HG03280 (cell line): ENCODE data around the gene FLOT1.

Experiments
- ATAC-seq: cut with Tn5 transposase; IDR thresholded peaks from one replicate; pipeline ENCODE4 v1.9.1; 2021; ENCODE audit warnings: mild to moderate bottlenecking, moderate library complexity; ENCODE audit not compliant: unreplicated experiment

The FLOT1 gene

DNA sequence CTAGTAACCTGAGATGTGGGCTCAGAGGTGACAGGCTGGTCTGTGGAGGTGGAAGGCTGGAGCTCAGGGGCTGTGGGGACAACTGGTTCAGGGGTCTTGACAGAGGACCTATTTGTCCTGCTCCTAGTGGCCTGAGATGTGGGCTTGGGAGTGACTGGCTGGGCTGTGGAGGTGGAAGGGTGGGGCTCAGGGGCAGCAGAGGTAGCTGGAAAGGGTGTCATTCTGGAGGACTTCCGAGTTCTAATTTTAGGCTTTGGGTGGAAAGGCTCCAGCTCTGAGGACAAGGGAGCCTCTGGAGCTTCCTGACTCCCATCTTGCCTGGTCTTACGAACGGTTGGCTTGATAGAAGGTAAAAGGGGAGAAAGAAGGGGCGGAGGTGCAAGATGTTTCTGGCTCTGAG lies 36.9 kb downstream of the FLOT1 start:
- no peak for ATAC-seq

DNA sequence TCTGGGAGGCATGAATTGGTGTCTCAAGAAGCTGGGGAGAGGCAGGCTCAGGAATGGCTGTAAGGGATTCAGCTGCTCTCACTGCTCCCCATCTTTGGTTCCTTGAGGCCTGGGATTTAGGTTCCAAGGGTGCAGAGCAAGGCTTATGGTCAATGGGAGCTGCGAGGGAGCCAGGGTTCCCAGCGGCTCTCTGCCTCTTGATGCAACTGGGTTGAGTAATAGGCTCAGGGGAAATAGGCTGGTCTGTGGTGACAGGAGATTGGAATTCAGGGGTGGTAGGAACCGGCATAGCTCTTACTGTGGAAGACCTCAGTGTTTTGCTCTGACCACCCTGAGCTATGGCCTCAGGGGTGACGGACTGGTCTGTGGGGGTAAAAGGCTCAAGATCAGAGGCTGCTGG lies 38.7 kb downstream of the FLOT1 start:
- ATAC-seq = no peak

DNA sequence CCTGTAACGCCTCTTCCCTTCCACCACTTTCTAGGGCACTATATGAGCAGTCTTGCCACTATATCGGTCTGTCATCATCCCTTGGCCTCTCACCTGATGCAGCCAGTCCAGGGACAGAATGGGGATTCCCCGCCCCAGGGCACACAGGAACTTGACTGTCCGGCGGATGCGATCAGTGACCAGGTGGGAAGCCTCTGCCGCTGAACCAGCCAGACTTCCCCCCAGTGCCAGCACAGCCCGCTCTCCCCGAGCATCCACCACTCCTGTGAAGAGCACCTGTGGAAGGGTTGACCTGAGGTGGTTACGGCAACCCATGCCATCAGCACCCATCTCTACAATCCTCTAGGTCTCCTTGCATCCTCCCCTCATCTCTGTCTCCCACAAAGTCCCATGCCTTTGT lies 39.5 kb downstream of the FLOT1 start:
- ATAC-seq = no peak

DNA sequence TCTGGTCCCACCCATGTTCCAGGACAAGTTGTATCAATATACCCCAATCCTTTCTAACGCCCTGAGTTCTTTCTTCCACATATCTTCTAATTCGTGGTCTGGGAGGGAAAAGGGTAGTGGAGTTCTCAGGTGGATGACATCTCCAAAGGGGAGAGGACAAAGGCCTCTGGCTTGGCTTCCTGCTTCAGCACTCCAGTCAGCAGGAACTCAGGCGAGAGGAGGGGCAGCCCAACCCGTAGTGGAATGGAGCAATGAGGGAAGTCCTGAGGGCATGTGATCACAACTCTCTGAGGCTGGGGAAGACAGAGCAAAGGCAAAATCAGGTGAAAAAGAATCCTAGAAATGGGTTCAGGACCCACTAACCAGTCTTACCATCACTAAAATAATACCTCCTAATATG lies 42.1 kb downstream of the FLOT1 start:
- no peak for ATAC-seq

DNA sequence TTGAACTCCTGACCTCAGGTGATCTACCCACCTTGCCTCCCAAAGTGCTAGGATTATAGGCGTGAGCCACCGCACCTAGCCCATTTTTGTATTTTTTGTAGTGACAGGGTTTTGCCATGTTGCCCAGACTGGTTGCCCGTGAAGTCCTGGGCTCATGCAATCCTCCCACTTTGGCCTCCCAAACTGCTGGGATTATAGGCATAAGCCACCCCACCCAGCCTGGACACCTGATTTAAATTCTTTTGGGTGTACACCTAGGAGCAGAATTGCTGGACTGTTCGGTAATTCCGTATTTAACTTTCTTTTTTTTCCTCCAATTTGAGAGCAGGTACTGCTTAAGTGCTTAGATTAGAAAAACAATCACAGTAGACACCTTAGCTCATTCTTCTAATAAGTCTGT lies 46.1 kb downstream of the FLOT1 start:
- no peak for ATAC-seq

DNA sequence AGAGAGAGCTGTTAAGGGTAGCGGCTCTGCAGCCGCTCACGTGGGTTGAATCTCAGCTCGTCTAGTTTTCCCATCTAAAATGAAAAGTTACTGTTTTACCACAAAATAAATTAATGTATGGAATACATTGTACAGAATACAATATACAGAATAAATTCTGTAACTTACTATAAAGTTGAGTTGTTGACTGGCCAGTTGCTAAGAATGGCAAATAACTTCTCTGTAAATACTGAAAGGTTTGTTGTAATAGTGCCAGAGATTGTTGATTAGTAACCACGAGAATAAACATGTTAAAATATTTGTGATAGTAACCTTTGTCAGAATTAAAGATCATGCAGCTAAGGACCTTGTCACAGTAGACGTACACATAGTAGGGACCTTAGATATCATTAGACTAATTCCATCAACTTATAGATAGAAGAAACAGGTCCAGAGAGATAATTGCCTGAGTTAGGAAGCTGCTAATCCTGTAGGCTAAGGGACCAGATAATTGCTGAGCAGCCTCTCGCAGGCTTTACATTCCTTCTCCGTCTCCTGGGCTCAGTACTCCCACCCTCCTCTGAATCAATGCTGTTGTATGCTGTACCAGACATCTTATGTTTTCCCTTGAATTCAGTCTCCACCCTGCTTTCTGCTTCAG lies 51.2 kb downstream of the FLOT1 start:
- ATAC-seq = no peak

DNA sequence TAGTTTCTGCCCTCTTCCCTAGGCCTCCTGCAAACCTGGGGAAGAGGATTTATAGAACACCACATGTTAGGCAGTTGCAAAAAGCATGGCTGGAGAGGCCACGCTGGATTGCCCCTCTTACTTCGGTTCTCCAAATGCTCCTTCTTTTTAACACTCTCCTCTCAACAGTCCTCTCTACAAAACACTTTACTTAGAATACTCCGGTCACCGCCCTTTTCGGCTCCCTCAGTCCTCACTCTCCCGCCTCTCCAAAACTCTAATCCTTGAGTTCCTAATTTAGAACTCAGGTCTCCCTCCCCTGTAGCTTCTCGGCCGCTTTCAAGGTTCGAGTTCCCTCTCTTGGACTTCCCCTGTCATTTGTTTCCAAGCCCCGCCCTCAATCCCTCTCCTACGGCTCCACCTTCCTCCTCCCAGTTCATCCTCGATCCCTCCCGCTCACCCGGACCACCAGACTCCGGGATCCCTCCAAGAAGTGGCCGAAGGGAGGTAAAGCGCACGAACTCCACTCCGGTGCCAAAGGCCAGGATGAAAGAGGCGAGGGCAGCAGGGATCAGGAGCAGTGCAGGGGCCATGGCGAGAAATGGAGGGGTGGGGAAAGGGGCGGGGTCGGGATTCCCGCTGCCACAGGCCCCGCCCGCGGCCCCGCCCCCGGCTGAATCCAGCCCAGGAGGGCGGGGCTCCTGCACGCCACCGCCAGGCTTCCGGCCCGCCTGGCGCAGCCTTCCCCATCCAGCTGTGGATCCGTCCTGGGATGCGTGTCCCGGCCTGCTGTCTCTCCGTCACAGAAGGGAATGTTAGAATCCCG lies 51.9 kb downstream of the FLOT1 start, which contains the start of gene NRM:
TSS of gene NRM (minus strand) at position 582 of the 805 bp plus-strand sequence. CDS start at position 572, 10 bp downstream.
- peak; percentile 45 for ATAC-seq

DNA sequence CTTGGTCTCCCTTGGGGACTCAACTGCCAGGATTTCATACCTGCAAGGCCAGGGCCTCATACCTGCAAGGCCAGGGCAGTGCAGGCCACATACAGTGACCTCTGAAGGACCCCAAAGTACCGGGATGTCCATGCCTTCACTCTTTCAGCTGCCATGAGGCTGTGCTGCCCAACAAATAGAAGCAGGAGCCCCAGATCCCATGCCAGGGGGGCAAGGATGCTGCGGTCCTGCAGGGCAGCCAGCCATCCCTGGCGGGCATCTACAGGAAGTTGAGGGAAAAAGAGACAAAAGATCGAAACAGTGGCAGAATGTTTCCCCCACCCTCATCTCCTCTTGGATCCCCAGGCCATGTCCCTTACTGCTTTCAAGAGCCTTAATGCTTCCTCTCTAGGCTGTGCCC lies 52.5 kb downstream of the FLOT1 start:
- no peak for ATAC-seq

DNA sequence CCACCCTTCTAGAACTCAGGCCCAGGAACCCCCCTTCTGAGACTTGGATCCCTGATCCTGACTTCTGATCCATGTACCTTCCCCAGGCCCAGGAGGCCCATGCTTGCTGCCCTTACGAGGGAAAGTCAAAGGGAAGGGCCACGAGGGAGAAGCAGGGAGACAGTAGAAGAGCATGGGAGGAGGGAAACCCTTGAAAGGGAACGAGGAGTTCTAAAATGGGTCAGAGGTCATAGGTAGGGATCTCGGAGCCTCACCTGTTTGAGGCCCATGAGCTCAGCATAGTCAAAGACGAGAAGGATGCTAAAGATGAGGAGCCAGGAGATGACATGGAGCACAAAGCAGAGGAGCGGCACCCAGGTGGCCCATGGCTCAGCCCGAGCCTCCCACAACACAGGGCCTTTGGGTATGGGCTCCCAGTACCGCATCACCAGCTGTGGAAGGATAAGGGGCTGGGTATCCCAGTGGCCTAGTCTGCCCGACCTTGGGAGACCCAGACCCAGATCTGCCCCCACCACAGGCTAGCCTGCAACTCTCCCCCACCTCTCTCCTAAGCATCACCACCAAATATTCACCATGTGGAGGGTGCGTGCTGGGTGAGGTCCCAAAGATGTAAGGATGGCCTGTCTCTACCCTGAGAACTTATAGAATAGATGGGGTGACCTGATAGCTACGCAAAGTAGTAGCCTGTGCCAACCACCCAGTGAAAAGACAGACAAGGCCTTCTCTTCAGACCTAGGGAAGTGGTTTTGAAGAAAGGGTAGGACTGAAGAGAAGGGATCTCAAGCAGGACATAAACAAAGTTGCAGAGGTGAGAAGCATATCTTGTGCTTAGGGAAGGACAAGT lies 53.2 kb downstream of the FLOT1 start:
- ATAC-seq = no peak

DNA sequence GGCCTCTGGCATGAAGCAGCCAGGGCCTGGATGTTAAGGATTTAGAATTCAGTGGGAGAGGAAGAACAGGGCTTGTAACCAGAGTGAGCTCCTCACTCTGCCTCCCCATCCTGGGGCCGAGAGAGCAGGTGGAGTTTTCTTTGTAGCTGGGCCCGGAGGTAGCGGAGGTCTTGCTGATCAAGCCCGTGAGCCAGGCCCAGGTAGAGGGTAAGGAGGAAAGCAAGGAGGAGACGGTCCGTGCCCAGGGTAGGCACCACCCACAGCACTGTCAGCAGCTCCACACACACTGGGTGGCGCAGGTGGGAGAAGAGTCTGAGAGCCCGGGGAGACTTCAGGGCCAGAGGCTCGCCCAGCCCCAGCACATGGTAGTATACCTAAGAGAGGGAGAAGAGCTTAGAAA lies 53.9 kb downstream of the FLOT1 start:
- ATAC-seq = no peak

DNA sequence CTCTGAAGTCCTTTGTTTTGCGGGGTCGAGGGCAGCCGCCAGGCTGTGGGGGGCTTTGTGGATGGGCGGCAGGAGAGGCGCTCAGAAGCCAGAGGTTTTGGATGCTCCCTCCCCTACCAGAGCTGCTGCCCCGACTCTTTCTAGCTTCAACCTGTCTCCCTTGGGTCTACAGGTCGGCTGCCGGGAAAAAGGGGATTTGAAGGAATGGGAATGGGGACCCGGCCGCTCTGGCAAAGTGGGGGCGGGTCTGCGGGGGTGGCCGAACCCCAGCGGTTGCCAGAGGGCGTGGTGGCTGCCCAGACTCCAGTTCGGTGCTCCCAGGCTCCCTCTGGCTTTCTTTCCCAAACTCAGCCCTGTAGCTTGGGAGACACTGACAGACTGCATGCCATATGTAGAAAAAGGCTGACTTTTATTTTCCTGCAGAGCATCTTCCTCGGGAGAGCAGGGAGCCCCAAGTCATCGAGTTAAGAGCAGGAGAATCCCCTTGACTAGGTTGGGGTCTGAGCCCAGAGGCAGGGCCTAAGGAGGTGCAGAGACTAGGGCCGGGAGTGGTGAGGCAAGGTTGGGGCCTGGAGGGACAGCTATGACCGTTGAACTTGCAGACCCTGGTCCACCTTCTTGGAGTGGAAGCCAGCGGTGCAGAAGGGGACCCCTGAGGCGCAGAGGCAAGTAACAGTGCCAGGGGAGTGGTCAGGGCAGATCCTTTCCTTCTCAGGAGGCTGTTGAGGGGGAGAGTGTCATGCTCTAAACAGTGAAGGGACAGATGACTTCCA lies 54.6 kb downstream of the FLOT1 start:
- ATAC-seq = no peak

DNA sequence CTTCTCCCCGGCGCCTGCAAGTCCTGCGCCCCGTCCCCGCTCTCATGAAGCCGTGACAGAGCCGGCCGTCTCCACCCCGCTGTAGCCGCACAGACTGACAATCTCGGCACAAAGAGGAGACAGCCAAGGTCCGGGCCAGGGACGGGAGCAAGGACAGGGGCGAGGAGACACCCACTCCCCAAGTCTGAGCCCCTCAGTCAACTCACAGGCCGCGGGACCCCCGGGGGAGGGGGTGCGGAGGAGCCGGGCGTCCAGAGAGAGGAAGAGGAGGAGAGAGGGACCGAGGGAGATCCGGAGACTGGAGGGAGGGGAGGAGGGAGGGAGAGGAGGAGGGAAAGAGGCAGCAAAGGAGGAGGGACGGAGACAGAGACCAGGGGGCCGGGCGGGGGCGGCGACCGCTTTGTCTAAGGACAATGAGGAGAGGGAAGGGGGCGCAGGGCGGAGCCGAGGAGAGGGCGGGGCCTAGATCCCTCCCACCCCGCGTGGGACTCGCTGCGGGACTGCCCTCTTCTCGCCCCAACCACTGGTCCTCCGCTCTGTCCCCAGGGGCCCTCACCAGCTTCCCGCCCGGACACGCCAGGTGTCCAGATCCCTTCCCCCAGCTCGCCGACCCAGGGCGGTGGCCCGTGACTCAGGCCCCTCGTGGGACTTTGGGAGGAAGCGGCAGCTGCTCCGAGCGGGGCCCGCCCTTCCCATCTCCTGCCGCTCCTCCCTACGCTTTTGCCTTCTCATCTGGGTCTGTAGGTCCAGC lies 55.4 kb downstream of the FLOT1 start:
- ATAC-seq = peak; percentile 39

DNA sequence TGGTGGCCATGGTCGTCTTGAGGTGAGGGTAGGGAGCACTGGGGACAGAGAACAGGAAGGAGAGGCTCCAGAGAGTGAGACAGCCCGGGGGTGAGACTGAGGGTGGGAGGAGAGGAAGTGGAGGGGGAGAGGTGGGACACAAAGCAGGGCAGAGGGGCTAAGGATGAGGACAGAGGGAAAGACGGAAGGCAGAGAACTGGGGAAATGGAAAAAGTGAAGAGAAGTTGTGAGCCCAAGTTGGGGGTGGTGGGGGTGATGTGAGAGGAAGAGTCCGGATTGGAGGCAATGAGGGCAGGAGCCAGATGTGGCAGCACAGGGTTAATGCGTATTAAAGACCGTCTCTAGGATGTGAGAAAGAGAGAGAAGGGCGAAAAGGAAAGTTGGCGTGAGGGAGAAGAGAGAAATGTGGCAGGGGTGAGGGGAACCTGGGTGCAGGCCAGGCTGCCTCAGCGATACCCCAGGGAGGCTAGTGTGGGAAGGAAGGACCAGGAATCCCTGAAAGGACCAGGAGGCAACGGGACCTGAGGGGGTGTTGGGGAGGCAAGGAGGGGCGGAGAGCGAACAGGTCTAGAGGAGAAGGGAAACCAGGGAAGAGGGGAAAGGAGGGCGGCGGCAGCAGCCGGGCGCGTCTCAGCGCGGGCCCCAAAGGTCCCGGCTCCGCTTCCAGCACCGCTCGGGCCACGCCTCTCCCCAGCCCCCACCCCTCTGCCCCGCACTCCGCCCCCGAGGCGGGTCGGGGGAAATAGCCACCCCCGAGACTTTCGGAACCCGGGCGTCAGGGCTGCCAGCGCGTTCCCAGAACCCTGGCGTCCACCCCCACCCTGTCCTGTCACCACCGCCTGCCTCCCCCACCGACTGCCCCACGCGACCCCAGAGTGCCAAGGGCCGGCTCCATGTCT lies 56.2 kb downstream of the FLOT1 start, which contains the start of gene PPP1R18:
TSS of gene PPP1R18 (minus strand) at position 637 of the 899 bp plus-strand sequence. CDS start at position 10, 627 bp downstream.
- peak; percentile 25 for ATAC-seq

DNA sequence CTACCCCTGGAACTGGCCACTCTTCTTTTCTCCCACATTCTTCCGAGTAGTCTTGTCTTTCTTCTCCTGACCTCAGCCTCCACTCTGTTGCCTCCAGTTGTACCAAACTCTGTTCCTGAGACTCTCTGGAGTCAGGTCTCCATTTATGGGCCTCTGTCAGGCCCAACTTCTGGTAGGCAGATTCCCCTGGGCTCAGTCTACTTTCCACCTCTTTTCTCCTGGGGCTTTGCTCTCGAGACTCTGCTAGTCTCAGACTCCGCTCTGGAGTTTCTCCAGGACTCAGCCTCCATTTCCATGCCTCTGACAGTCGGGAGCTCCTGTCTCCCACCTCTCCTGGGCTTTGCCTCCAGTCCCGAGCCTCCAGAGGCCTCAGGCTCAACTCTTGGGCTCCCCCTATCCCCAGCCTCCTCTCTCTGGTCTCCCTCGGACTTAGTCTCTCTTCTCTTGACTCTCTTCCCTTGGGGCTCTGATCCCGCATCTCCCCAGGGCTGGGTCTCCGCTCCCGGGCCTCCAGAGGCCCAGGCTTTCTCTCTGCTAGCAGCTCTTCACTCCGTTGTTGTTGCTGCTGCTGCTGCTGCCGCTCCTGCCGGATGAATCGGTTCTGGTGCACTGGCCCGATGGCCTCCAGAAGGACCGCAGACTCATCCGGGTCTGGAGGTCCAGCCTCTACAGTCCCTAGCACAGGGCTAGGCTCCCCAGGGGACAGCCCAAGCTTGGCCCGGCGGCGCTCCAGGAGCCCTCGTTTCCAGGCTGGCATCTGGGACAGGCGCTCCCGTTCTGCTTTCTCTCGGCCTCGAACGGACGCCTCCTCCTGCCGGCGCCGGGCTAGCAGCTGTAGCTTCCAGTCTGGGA lies 57.1 kb downstream of the FLOT1 start:
- ATAC-seq = no peak

DNA sequence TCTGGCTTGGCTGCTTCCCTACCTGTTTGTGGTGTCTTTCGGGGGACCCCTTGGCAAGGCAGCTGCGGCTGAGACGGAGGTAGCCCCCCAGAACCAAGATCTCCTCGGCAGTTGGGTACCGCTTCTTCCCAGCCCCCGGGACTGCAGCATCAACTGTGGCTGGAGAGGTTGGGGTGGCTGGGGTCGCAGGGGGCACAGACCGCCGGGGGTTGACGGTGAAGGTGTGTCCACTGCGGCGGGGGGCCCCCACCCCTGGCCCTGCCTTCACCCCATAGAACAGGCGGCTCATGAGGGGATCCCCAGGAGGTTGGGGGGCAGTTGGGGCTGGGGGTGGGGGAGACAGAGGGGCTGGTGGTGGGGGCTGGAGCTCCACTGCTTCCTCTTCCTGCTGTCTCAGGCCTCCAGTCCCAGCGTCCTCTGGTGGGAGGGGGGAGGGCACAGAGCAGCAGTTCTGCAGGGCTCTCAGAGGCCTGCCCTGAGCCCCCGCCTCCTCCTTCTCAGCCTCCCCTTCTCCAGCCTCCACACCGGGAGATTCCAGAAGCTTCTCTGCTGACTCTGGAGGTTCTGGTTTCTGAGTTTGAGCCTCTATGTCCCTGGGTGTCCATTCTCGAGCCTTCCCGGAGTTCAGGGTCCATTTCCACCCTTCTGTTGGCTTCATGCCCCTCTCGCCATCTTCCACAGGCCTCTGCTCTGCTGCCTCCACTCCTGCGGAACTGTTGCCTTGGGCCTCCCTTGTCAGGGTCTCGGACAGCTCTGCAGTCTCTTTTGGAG lies 57.9 kb downstream of the FLOT1 start:
- ATAC-seq = no peak

DNA sequence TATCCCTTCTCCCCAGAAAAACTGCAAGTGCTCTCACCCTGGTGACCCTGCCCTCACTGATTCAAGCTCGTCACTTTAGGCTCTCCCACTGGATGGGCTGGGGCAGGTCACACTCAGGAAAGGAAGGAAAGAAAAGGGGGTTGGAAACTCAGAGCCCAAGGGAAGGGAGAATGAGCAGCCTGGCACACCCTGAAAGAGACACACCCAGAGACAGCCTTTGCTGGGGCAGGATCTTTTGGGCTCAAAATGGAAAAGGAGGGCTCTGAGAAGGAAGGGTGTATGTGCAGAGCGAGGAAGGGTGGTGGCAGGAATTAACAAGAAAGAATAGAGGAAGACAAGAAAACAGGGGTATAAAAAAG lies 58.5 kb downstream of the FLOT1 start:
- no peak for ATAC-seq
